ENCODE data around the gene LYRM1.

LYRM1 gene

DNA sequence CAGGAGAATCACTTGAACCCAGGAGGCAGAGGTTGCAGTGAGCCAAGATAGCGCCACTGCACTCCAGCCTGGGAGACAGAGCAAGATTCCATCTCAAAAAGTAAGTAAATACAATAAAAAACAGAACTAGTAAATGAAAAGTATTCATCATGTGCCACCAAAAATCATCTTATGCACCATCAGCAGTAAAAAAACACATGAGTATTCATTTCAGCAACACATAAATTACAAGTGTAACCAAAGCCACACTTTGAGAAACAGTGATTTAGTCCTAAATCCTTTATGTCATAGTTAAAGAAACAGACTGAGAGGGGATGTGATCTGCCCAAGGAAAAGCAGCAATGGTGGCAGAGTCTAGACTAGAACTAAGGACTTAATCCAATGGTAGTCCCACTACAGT is 13.4 kb upstream of the LYRM1 start:
- TF ChIP-seq, protein P1, sequence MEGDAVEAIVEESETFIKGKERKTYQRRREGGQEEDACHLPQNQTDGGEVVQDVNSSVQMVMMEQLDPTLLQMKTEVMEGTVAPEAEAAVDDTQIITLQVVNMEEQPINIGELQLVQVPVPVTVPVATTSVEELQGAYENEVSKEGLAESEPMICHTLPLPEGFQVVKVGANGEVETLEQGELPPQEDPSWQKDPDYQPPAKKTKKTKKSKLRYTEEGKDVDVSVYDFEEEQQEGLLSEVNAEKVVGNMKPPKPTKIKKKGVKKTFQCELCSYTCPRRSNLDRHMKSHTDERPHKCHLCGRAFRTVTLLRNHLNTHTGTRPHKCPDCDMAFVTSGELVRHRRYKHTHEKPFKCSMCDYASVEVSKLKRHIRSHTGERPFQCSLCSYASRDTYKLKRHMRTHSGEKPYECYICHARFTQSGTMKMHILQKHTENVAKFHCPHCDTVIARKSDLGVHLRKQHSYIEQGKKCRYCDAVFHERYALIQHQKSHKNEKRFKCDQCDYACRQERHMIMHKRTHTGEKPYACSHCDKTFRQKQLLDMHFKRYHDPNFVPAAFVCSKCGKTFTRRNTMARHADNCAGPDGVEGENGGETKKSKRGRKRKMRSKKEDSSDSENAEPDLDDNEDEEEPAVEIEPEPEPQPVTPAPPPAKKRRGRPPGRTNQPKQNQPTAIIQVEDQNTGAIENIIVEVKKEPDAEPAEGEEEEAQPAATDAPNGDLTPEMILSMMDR (IDR thresholded peaks at IDR 0.05; ENCODE audit: borderline replicate concordance, control extremely low read depth, extremely low read depth, insufficient read depth, missing control alignments), result no peak
- in situ Hi-C loops (cut with MboI; ENCODE audit: low sequenced_read_pairs, unreplicated experiment), result no loop called here
- DNase-seq (ENCODE audit: low spot score), result no peak

DNA sequence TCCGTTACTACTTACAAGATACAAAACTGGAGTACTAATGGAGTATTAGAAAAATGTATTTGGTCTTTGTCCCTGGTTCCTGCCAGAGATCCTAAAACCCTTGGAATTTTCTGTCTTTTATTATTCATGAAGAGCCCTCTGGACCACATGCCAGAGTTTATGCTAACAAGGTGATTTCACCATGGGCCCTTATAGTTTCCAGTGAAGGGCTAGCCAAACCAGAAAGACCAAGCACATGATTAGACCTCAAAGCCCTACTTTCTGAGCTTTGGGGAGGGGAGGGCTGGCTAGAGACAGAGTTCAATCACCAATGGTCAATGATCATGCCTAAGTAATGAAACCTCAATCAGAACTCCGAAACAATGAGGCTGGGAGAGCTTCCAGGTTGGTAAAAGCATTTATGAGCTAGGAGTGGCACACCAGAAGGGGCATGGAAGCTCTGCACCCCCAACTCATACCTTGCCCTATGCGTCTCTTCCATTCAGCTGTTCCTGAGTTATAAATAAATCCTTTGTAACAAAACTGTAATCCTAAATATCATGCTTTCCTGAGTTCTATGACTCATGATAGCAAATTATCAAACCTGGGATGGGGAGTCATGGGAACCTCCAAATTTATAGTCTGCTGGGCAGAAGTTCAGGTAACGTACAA is 10.8 kb upstream of the LYRM1 start:
- DNase-seq (ENCODE audit: low spot score), result no peak
- TF ChIP-seq, protein P1 (IDR thresholded peaks at IDR 0.05; ENCODE audit: borderline replicate concordance, control extremely low read depth, extremely low read depth, insufficient read depth, missing control alignments), result no peak
- in situ Hi-C loops (cut with MboI; ENCODE audit: low sequenced_read_pairs, unreplicated experiment), result no loop called here

DNA sequence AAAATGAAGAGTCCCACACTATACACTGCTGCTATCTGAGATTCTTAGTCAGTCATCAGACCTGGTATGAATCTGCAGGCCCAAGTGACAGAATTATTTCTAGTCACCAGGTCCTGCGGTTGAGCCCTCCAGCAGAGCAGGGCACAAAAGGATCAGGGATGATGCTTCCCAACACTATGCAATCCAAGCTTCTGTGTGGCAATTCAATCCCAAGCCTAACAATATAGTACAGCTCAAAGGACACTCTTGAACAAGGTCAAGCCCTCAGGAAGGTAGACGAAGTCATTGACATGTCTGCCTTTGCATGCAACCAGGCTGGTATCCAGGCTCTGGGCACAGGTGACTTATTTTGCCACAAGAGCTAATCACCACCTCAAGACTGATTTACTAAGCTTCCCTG is 6.2 kb upstream of the LYRM1 start:
- TF ChIP-seq, protein P1 (IDR thresholded peaks at IDR 0.05; ENCODE audit: borderline replicate concordance, control extremely low read depth, extremely low read depth, insufficient read depth, missing control alignments), result no peak
- no peak for DNase-seq (ENCODE audit: low spot score)
- in situ Hi-C loops (cut with MboI; ENCODE audit: low sequenced_read_pairs, unreplicated experiment), result no loop called here

DNA sequence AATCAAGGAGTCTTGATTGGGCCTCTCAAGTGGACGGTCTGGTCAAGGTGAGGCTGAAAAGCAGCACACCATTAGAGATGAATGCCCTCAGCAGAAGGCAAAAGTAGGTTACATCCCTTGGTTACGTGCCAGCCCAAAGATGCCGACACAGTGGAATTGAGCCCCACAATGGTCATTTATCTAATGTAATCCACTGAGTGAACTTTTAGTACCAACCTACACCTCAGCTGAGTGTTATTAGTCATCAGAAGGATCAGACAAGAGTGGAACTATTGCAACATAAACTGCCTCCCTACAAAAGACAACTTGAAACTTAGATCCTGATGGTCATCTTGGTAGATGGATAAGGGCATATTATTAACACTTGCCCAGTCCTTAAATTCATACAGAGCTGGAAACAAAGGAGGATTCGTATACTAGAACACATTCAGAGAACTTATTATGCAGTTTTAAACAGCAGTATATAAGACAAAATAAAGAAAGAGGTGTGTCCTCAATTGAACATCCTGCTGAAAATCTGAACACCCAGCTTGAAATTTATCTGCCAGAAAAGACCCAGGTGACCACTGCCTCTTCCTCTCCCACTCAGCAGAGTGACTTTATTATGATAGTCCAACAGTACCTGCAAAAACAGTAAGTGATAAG is 3.2 kb upstream of the LYRM1 start:
- TF ChIP-seq, protein P1 (IDR thresholded peaks at IDR 0.05; ENCODE audit: borderline replicate concordance, control extremely low read depth, extremely low read depth, insufficient read depth, missing control alignments), result no peak
- in situ Hi-C loops (cut with MboI; ENCODE audit: low sequenced_read_pairs, unreplicated experiment), result no loop called here
- DNase-seq (ENCODE audit: low spot score), result no peak

DNA sequence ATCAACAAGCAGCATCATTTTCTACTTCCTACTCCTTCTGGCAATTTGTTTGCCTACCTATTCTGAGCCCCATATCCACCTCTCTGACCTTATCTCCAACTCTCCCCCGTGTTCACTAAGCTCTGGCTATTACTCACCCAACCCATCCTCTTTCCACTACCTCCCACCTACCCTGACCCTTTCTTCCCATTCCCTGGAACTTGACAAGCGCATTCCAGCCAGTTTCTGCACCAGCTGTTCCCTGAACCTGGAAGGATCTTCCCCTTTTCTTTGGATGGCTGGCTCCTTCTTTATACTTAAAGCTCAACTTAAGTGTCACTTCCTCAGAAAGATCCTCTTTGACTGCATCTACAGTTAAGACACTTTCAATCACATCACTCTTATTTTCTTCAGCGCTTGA is 2.6 kb upstream of the LYRM1 start:
- in situ Hi-C loops (cut with MboI; ENCODE audit: low sequenced_read_pairs, unreplicated experiment), result no loop called here
- TF ChIP-seq, protein P1 (IDR thresholded peaks at IDR 0.05; ENCODE audit: borderline replicate concordance, control extremely low read depth, extremely low read depth, insufficient read depth, missing control alignments), result no peak
- DNase-seq (ENCODE audit: low spot score), result no peak

DNA sequence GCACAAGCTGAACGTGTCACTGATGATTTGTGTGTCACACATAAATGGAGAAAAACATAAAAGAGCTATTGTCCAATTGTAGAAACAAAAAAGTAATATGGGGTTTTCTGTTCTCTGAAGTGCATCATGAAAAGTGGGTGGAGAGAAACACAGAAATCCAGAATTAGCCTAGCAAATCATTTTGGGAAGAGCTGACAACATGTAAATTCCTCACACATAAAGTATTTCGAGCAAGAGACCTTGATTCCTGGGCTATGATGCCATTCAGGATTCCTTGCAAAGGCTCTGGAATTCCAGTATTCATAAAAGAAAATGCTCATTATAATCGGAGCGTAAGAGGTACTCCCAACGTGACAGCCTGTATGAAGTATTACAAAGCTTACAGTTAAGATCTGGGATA is 1.5 kb upstream of the LYRM1 start:
- in situ Hi-C loops (cut with MboI; ENCODE audit: low sequenced_read_pairs, unreplicated experiment), result no loop called here
- no peak for DNase-seq (ENCODE audit: low spot score)

More for the DNA sequence above, 1.5 kb upstream of the LYRM1 start:
- TF ChIP-seq, protein P1 (IDR thresholded peaks at IDR 0.05; ENCODE audit: borderline replicate concordance, control extremely low read depth, extremely low read depth, insufficient read depth, missing control alignments), result no peak
